Gastrocnemius medialis (tissue), 4 donors: ENCODE data around the gene ADAMTS15. TPM values are rescaled to one million over a fixed set of nuclear protein-coding genes. Genes with fewer than 3 reads are reported as not detected.

ENCODE experiments used
- ATAC-seq, 2 donors: fragments of 150-250 bp; one replicate each; pipeline ENCODE4 v1.9.1; 2016
- DNase-seq, 2 donors: peaks; one replicate each; pipeline ENCODE4 v3.0.0-alpha.2; 2019
- H3K27ac ChIP-seq, 4 donors: fragments of 200-600 bp; sonication (generic); 1 replicate in 1 of 4; 2 replicates in 3 of 4; pipeline ENCODE4 v1.5.1; 2016 to 2018; ENCODE audit warnings: mild to moderate bottlenecking in 2 of 4, moderate library complexity in 1 of 4
- H3K27me3 ChIP-seq, 3 donors: fragments of 200-600 bp; sonication (generic) in 2 of 3; 1 replicate in 1 of 3; 2 replicates in 2 of 3; pipeline versions ENCODE4 v1.5.1 to v1.6.0; 2016 to 2019; ENCODE audit warnings: mild to moderate bottlenecking in 1 of 3, moderate library complexity in 1 of 3
- H3K36me3 ChIP-seq, 2 donors: fragments of 200-600 bp; sonication (generic) in 1 of 2; one replicate each; pipeline ENCODE4 v1.5.1; 2017 to 2018
- H3K4me1 ChIP-seq, 2 donors: fragments of 200-600 bp; sonication (generic) in 1 of 2; one replicate each; pipeline ENCODE4 v1.5.1; 2016 to 2017; ENCODE audit warnings: mild to moderate bottlenecking in 2 of 2
- H3K4me3 ChIP-seq, 4 donors: fragments of 200-600 bp; sonication (generic) in 3 of 4; 1 replicate in 1 of 4; 2 replicates in 3 of 4; pipeline ENCODE4 v1.5.1; 2016 to 2019; ENCODE audit warnings: mild to moderate bottlenecking in 2 of 4
- H3K9me3 ChIP-seq, 3 donors: fragments of 200-600 bp; sonication (generic) in 2 of 3; 1 replicate in 1 of 3; 2 replicates in 2 of 3; pipeline ENCODE4 v1.5.1; 2016 to 2019
- POLR2A ChIP-seq, 2 donors: fragments of 450-650 bp; IDR thresholded peaks; one replicate each; pipeline ENCODE4 v1.6.1; 2017; ENCODE audit warnings: antibody characterized with exemption in 2 of 2, mild to moderate bottlenecking in 2 of 2, moderate library complexity in 2 of 2
- in situ Hi-C, 4 donors: fragments of 200-750 bp; cut with MboI; loops; one replicate each; pipeline versions ENCODE4 v1.15.0 to v1.8.0; 2017; ENCODE audit warnings: low sequenced_read_pairs in 4 of 4
- intact Hi-C: fragments of 100-400 bp; cut with DNase I; formaldehyde crosslinking; loops from one replicate; pipeline ENCODE4 v1.15.1; 2023; ENCODE audit warnings: low total_unique reads
- total RNA-seq, 4 donors: library from RNA; depleted of rRNA; stranded (reverse); fragments of >200 nt; gene quantifications; one replicate each; pipeline versions ENCODE4 v1.1.0 to v1.2.3, GENCODE V29; 2016
- TF ChIP-seq, protein P1 (sequence below), 5 experiments: fragments of 450-650 bp in 3 of 5; fragments of 200-600 bp in 2 of 5; sonication (generic) in 2 of 5; IDR thresholded peaks in 4 of 5; conservative IDR thresholded peaks in 1 of 5; 1 replicate in 4 of 5; 2 replicates in 1 of 5; pipeline ENCODE4 v1.5.1; 2016 to 2019; ENCODE audit warnings: antibody characterized with exemption in 5 of 5, mild to moderate bottlenecking in 3 of 5, moderate library complexity in 3 of 5

Gene ADAMTS15
- total RNA-seq, 4 donors from 2014 or later: 1.2 to 3.4 (median 1.9) TPM

- Histone ChIP-seq H3K27ac (peak overlapping the region in 1 of 4 donors; percentile 4), H3K9me3 (no peaks in the 10 kb centered on the region), H3K4me3 (no peak overlapping the region), H3K27me3 (no peaks in the 10 kb centered on the region), H3K36me3 (no peaks in the 10 kb centered on the region), H3K4me1 (peaks cover 8 to 16% of the 10 kb centered on the region in 2 donors)
- ATAC-seq: no peak
- intact Hi-C loops: no loop called here
- DNase-seq: no peak
- in situ Hi-C loops: no loop called here
- TF ChIP-seq, protein P1, sequence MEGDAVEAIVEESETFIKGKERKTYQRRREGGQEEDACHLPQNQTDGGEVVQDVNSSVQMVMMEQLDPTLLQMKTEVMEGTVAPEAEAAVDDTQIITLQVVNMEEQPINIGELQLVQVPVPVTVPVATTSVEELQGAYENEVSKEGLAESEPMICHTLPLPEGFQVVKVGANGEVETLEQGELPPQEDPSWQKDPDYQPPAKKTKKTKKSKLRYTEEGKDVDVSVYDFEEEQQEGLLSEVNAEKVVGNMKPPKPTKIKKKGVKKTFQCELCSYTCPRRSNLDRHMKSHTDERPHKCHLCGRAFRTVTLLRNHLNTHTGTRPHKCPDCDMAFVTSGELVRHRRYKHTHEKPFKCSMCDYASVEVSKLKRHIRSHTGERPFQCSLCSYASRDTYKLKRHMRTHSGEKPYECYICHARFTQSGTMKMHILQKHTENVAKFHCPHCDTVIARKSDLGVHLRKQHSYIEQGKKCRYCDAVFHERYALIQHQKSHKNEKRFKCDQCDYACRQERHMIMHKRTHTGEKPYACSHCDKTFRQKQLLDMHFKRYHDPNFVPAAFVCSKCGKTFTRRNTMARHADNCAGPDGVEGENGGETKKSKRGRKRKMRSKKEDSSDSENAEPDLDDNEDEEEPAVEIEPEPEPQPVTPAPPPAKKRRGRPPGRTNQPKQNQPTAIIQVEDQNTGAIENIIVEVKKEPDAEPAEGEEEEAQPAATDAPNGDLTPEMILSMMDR (IDR thresholded peaks at IDR 0.05 in 4 of 5, conservative IDR thresholded peaks at IDR 0.05 in 1 of 5): no peak
- no peak for TF ChIP-seq POLR2A (IDR thresholded peaks at IDR 0.05)
Measured at GRCh38 chr11:130480186-130480585, 31.7 kb downstream of the ADAMTS15 start.

DNA sequence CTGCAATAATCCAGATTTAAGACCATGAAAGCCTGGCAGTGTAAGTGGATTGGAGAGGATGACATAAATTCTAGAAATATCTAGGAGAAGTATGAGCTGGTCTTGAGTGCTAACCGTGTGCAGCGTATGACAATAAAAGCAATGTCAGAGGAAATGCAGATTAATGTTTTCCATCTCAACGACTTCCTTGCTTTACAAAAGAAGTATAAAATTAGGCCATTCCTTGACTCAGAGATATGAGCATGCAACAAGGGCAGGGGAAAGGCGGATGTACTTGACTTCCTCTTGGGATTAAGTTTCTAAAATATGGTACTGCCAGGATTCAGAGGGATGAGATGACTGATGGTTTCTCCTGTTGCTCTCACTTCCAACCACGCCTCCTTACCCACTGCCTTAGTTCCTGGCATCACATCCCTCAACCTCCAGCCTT is 32.3 kb downstream of the ADAMTS15 start:
- in situ Hi-C loops (no loop called here), intact Hi-C loops (no loop called here)
- no peaks in the 10 kb centered on the region for H3K9me3 ChIP-seq
- ATAC-seq: peak; percentile 19 to 42
- no peaks in the 10 kb centered on the region for H3K27me3 ChIP-seq
- no peak for DNase-seq
- TF ChIP-seq POLR2A (IDR thresholded peaks at IDR 0.05): no peak
- TF ChIP-seq, protein P1 (IDR thresholded peaks at IDR 0.05 in 4 of 5, conservative IDR thresholded peaks at IDR 0.05 in 1 of 5): no peak
- H3K4me3 ChIP-seq: no peak overlapping the region
- no peaks in the 10 kb centered on the region for H3K36me3 ChIP-seq
- H3K4me1 ChIP-seq: peaks cover 8 to 16% of the 10 kb centered on the region in 2 donors
- peak overlapping the region in 1 of 4 donors; percentile 4 for H3K27ac ChIP-seq

DNA sequence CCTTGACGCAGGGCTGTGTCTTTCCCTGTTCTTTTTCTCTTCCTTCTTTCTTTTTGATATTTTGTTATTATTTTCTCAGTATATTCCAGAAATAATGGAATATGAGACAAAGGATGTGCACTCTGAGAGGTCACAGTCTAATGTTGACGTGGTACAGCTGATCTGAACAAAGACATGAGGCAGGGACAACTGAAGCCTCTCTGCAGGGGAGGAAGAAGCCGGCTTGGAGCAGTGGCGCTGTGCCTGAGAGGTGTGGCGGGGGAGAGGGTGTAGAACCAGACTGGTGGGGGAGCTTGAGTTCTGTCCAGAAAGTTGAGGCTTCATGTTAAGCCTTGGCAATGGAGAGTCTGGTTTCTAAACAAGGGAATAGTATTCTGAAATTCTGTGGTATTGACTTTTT is 34.7 kb downstream of the ADAMTS15 start:
- in situ Hi-C loops: no loop called here
- no peak for DNase-seq
- H3K4me1 ChIP-seq: peaks cover 7 to 8% of the 10 kb centered on the region in 2 donors
- intact Hi-C loops: no loop called here
- H3K4me3 ChIP-seq: no peak overlapping the region
- no peak overlapping the region for H3K27ac ChIP-seq
- no peaks in the 10 kb centered on the region for H3K27me3 ChIP-seq
- no peaks in the 10 kb centered on the region for H3K36me3 ChIP-seq
- TF ChIP-seq, protein P1 (IDR thresholded peaks at IDR 0.05 in 4 of 5, conservative IDR thresholded peaks at IDR 0.05 in 1 of 5): no peak
- TF ChIP-seq POLR2A (IDR thresholded peaks at IDR 0.05): no peak
- H3K9me3 ChIP-seq: no peaks in the 10 kb centered on the region
- no peak for ATAC-seq

GRCh38 chr11:130485983-130486382 is 37.5 kb downstream of the ADAMTS15 start:
- TF ChIP-seq, protein P1 (IDR thresholded peaks at IDR 0.05 in 4 of 5, conservative IDR thresholded peaks at IDR 0.05 in 1 of 5): no peak
- no peak for TF ChIP-seq POLR2A (IDR thresholded peaks at IDR 0.05)
- no peak for ATAC-seq
- Histone ChIP-seq H3K4me3 (no peak overlapping the region), H3K27ac (no peak overlapping the region), H3K36me3 (no peaks in the 10 kb centered on the region), H3K27me3 (no peaks in the 10 kb centered on the region), H3K9me3 (no peaks in the 10 kb centered on the region), H3K4me1 (no peaks in the 10 kb centered on the region)
- in situ Hi-C loops (no loop called here), intact Hi-C loops (no loop called here)
- DNase-seq: no peak

DNA sequence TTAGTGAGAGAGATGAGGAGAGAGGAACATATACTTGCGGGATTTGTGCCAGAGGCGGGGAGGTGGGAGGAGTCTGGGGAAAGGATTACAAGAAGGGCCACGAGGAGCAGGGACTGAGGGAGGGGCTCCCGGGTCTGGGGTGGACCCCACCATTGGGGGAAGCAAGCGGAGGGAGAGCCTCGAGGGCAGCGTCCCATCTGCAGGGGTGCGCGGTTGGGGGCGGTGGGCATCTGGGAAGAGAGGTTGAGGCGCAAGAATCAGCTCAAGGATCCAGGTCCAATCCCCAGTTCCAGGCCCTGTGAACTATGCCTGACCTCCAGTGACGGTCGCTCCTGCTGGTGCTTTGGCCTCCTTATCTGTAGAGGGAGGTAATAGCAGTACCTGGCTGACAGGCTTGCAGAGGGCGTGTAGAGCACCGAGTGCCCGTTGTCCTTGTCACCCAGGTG is 38.0 kb downstream of the ADAMTS15 start:
- ATAC-seq: no peak
- H3K4me1 ChIP-seq: no peaks in the 10 kb centered on the region

More for the DNA sequence above, 38.0 kb downstream of the ADAMTS15 start:
- in situ Hi-C loops (no loop called here), intact Hi-C loops (no loop called here)
- Histone ChIP-seq H3K4me3 (no peak overlapping the region), H3K27me3 (no peaks in the 10 kb centered on the region), H3K9me3 (no peaks in the 10 kb centered on the region), H3K36me3 (no peaks in the 10 kb centered on the region), H3K27ac (no peak overlapping the region)
- no peak for DNase-seq
- TF ChIP-seq POLR2A (IDR thresholded peaks at IDR 0.05): no peak
- TF ChIP-seq, protein P1 (IDR thresholded peaks at IDR 0.05 in 4 of 5, conservative IDR thresholded peaks at IDR 0.05 in 1 of 5): no peak
